Activated T-cell treated with anti-CD3 and anti-CD28 coated beads for 24 hours (primary cell): ENCODE results near the gene APP.

ENCODE experiments used
- DNase-seq: peaks from one replicate; pipeline ENCODE4 v3.0.0-alpha.2; 2020; ENCODE audit warnings: low read depth

APP gene

DNA sequence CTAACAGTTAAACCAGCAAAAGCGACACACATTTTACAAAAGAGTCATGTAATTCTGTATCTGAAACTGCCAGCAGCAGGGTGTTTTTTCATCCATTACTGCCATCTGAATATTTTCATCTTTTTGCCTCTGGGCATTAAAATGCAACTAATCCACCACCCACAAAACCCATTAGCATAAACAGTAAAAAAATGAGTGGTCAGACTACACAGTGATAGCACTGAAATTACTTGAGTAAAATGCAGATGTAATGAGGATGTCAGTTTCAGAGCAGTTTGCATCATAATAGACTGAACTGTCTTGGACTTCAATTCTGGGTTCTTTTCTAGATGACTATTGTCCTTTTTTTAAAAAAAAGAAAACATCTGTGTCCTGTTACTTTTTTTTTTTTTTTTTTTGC lies 303.5 kb downstream of the APP start:
- no peak for DNase-seq

DNA sequence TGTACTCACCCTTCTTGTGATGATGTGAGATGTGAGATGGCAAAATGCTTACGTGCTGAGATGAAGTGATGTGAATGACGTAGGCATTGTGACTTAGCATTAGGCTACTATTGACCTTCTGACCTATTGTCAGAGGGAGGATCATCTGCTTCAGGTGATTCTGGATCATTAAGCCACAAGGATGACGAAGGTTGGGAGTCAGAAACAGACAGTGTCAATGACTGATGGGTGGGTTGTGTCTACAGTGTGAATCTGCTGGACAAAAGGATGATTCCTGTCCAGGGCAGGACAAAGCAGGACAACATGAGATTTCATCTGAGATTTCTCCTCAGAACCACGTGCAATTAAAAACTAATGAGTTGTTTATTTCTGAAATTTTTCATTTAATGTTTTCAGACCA lies 306.8 kb downstream of the APP start:
- DNase-seq: no peak

DNA sequence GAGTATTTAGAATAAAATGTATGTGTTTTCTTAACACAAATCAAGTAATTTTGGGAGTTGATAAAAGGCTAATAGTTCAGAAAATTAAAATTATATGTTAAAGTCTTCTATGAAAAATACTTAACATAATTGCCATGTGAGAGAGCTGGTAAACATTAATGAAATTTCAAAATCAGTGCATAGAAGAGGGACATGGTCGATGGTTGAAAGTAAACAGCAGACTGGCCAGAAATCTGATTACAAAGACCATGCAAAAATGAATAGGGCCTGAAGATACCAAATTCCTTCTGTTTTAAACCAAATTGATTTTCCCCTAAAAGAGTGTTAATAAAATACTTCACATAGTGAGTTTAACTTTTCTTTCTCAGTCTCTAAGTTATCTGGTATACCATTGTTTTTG lies 307.5 kb downstream of the APP start:
- no peak for DNase-seq

DNA sequence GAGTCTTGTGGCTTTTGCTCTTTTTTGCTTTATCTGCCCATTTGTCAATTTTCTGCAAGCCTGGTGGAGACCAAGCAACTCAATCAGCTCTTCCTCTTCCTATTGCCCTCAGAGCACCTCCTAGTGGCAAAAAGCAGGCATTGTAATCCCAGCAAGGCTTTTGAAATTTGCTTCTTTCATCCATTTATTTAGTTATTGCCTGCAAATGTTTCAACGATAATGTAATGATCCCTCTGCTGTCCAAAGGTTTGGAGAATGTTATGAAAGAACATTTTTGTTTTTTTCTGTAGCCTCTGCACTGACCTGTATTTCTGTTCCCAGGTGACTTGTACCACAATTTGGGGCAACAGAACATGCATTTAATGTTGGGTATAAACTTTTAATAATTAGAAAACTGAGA lies 308.0 kb downstream of the APP start:
- DNase-seq: no peak

DNA sequence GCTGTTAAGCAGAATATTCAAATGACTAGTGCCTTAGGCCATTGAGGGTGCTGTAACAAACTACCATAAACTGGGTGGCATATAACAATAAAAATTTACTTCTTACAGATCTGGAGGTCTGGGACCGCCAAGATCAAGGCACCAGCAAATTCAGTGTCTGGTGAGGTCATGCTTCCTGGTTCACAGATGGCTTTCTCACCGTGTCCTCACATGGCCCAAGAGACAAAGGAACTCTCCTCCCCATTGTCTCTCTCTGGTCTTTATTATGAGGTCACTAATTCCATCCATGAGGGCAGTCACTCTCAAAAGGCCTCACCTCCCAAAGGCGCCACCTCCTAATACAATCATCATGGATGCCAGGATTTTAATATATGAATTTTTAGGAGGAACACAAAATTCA lies 308.5 kb downstream of the APP start:
- DNase-seq: no peak

DNA sequence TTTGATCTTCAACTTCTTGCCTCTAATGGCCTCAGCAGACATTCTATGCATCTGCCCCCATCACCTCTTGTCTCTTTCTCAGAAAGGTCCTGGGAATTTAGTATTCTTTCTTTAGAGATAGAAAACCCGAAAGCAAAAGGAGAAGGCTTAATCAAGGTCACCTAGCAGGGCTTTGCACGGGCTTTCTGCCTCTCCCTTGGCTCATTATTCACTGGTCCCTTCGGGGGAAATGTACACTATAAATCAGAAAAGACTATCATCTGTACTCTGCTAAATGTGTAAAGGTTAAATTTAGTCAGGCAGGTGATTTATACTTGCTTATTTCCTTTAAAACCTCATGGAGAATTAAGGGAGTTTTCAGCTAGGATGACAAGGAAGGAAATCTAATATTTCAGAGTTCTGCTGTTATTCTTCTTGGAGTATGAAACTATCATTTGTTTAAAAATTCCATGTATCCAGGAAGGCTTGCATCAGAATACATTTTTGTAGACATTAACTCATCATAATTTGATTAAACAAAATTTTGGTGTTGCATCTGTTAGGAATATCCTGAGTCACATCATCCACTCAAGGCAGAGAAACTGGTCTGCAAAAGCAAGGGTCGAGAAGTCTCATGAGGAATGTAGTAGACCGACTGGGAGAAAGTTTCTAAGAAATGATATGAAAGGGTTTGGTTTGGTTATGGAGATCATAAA lies 311.2 kb downstream of the APP start:
- DNase-seq: no peak

DNA sequence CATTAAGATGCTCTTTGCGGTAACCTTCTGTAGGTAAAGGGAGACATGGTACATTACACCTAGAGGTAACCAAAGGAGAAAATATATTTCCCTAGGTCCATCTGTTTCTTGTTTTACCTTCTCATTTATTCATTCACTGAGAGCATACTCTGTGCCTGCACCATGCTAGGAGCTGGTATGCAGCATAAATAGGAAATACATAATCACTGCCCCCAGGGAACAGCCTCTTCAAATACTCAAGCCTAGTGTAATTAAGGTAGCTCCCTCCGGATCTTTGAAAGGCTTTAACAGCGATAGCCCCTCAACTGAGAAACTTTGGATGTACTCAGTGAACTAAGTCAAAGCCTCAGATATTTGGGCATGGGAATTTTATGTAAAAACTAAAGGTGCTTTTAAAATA lies 312.2 kb downstream of the APP start:
- DNase-seq: no peak

DNA sequence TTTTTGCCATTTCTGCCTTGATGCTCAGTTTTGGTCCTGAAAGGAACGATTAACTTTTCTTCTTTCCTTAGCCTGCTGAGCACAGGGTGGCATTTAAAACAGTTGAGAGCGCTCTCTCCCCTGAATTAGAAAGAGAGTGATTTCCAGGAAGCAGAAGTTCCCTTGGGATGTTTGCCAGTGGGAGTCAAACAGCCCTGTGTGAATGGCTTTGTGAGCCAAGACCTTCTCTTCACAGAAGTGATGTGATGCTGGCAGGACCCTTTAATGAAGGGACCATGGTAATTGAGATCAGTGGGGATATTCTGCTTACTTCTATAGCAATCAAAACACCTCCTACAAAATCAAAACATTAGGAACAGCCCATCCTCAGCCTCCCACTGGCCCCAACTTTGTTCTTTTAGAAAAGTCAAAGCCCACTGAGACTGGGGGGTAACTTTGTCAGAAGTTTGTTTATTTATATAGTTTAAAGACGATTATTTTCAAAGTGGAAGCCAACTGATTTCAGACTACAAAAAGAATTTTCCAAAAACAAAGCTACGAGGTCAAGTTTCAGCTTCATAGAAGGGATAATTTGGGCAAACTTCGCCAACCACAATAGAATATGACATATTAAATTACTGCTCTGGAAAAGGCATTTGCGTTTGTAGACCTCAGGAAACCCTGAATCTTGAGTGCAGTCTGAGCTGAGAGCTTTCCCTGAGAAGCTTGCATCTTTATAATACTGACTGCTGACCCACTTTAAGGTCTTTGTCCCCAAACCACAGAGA lies 313.1 kb downstream of the APP start:
- DNase-seq: no peak

DNA sequence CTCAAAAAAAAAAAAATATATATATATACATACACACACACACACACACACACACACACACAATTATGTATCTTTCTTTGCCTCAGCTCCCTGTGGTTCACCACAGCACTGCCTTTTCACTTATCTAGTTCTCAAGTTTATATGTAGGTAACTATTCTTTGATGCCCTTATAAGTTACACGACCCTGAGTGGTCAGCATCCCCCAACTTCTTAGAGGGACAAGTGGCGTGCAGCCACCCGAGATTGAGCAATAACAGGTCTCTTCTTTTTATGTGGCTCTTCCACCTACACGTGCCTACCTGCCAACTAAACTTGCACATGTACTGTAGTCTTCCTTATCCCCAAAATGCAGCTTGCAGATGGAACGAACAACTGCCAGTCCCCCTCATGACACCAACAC lies 315.0 kb downstream of the APP start:
- DNase-seq: no peak

DNA sequence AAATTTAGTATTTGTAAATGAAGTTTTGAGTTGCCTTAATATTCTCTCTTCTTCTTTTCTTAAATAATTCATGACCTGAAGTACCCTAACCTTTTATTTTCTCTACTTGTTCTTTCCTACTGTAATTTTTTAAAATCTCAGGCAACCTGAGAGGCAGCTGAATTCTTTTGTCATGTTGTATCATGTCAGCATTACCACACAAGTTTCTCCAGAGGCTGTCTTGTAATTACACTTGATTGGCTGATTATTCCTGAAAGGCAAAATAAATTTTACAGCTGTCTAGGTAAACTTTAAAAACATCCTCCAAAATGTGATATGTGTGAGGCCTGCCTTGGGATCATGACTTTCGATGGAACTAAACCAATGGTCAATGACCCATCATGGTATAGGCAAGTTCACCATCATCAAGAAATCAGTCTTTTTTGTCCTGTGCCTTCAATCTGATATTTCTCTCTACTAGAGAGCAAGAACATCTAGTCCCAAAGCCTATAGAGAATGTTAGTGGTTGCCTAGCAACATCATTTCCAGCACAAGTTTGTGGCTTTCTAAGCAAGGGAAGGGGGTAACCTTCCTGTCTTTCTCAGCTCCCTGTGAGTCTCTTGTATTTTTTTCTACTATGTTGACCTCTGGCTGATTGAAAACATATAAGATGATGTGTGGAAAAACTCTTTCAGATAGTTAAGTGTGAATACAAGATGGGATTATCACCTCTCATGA lies 320.3 kb downstream of the APP start:
- no peak for DNase-seq

DNA sequence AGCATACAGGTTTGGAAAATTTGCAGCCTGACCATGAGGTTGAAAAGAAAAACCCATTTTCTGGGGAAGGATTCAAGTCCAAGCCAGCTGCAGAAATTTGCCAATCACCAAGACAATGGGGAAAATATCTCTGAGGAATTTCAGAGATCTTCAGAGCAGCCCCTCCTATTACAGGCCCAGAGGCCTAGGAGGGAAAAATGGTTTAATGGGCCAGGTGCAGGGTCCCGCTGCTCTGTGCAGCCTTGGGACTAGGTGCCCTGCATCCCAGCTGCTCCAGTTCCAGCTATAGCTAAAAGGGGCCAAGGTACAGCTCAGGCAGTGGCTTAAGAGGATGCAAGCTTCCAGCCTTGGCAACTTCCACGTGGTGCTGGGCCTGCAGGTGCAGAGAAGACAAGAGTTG lies 322.3 kb downstream of the APP start:
- no peak for DNase-seq

DNA sequence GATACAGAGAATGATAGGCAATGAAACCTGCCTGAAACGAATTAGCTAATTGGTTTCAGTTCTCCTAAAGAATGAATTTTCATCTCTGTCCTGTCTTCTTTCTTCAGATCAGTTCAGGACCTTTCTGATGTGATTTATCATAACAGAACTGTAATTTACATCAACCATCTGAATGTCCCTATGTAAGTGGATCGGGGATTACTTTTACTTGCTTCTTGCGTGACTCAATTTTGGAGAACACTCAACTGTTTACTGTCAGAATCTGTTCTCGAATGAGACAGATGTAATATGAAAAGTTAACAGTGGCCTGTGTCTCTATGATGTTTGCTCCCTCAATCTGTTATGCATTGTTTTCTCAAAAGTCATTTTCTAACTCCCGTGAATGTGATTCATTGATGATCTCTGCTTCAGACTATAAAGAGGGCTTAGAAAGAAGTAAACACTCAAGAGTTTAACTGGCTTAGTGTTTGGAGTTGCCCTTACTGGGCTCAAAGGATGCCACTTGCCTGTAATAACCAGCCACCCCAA lies 324.8 kb downstream of the APP start:
- no peak for DNase-seq

DNA sequence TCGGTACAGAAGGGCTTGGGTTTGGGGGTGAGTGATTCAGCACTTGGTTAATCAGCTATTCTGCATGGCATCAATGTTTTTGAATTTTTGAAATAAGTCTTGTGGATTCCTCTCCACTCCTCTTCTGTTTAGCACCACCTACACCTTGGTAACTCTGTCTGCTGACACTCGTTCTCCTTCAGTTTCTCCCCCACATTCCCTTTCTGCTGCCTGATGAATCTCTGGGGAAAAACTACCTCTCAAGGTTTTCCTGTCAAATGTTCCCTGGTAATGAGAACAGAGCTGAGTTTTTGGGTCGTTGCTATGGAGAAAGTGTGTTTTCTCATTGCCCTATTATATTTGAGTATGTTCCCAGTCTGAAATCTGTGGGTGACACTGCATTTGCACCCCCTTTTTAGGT lies 327.6 kb downstream of the APP start:
- DNase-seq: no peak

DNA sequence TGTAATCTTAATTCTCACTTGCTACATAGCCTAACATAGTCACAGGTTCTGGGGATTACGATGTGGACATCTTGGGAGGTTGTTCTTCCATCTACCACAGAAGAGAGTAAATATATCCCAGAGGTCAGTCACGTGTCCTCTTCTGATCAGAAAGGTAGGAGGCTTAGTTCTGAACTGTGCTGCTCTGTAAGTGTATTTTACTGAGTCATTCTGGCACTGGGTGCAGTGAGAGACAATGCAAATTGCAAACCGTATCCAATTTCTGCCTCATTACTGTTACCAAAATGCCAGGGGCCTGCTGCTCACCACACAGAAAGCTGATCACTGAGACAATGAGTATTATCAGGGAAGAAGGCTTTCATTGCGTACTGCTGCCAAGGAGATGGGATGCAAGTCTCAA lies 331.8 kb downstream of the APP start:
- no peak for DNase-seq

DNA sequence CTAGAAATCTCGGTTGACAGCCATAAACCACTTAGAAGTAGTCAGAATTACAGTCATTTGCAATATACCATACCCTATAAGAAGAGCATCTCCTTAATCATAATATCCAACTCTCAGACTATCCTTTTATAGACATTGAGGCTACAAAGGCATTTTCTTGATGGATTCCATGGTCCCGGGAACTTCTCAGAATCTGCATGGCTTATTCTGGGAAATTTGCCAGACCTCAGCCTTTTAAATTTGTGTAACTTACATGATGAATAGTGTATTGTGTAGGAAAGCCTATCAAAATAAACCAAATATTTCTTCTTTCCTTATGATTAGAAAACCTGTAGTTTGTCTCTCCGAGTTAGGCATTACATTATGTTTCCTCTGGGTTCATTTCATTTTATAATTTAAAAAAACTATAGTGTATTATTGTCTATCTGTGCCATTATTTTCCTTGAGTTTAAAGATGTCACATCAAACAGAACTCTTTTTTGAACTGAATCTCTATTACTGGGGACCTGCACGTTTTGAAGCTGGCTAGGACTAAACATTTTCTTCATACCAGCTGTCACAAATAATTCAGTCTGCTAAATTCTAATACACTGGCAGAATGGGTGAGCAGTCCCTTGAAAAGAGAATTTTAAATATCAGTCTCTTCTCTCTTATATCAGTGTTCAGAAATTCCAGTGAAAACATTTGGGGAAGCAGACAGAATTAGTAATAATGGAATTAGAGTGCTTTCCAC lies 332.9 kb downstream of the APP start:
- DNase-seq: no peak

DNA sequence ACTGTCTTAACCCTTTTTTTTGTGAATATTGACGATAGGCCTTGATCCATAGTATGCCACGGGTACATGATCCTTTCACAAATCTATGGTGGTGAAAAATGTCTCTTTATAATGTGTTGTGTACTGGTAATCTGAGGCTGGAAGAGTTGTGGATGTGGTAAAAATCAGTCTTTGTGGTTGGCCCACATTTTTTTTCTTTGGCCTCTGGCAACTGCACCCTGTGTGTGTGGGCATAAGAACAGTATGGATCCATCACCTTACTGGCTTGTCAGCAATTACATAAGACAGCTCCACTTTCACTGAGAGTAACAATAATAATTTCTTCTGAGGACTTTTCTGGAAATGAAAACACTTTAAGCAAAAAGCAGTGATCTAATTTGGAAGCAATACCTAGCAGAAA lies 334.2 kb downstream of the APP start:
- no peak for DNase-seq

DNA sequence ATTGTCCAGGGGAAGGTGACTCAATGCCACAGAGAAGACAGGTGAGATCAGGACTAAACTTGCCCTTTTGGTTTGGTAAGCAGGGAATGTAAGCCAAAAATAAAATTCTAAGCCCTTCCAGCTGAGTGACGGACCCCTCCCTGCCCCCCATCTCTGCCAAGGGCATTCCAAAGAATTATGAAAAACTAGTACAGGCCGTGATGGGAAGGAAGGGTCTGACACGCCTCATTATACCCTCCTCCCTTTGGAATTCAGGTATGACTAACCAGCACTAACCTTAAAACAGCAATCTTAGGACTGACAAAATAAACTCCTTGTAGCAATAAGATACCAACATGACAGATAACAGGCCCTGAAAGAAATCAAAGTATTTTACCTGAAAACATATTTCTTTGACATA lies 336.2 kb downstream of the APP start:
- DNase-seq: no peak

DNA sequence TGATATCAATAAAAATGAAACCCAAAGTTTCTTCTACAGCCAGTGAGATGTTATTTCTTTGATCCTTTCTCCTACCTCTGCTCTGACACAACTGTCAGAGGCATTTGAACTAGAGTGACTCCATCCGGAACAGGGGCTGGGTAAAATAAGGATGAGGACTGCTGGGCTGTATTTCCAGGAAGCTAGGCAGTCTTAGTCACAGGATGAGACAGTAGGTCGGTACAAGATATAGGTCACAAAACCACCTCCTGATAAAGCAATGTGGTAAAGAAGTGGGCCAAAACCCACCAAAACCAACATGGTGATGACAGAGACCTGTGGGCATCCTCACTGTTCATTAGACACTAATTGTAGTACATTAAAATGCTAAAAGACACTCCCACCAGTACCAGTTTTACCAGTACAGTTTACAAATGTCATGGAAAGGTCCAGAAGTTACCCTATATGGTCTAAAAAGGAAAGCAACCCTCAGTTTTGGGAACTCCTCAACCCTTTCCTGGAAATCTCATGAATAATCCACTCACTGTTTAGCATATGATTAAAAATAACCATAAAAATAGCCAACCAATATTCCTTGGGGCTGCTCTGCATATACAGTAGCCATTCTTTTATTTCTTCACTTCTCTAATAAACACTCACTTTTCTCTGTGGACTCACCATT lies 339.1 kb downstream of the APP start:
- no peak for DNase-seq
